Lower lobe of right lung (tissue), 2 donors: ENCODE results near the gene SLCO2A1. TPM values are rescaled to one million over a fixed set of nuclear protein-coding genes. Genes with fewer than 3 reads are reported as not detected.

ENCODE experiments used
- ATAC-seq, 2 donors: fragments of 200-7000 bp; cut with Tn5 transposase; one replicate each; pipeline ENCODE4 v1.9.1; 2020 to 2022; ENCODE audit warnings: mild to moderate bottlenecking in 2 of 2, moderate library complexity in 2 of 2
- DNase-seq: peaks from one replicate; pipeline ENCODE4 v3.0.0-alpha.2; 2020
- H3K27ac ChIP-seq: fragments of 200-600 bp; one replicate; pipeline ENCODE4 v1.8.0; 2022
- H3K27me3 ChIP-seq: fragments of 200-600 bp; one replicate; pipeline ENCODE4 v1.8.0; 2022; ENCODE audit warnings: low read depth
- H3K36me3 ChIP-seq: fragments of 200-600 bp; one replicate; pipeline ENCODE4 v1.8.0; 2022; ENCODE audit warnings: mild to moderate bottlenecking
- H3K4me1 ChIP-seq: fragments of 200-600 bp; one replicate; pipeline ENCODE4 v1.8.0; 2022
- H3K4me3 ChIP-seq: fragments of 200-600 bp; one replicate; pipeline ENCODE4 v1.8.0; 2022; ENCODE audit warnings: mild to moderate bottlenecking
- H3K9me3 ChIP-seq: fragments of 200-600 bp; one replicate; pipeline ENCODE4 v1.8.0; 2022
- CTCF ChIP-seq: fragments of 200-600 bp; IDR thresholded peaks from one replicate; pipeline ENCODE4 v1.8.0; 2022; ENCODE audit warnings: antibody characterized with exemption, mild to moderate bottlenecking
- intact Hi-C: fragments of 100-400 bp; cut with DNase I; formaldehyde crosslinking; loops from one replicate; pipeline ENCODE4 v1.11.0; 2022
- total RNA-seq: library from RNA; stranded (reverse); fragmentation: NEBNext Ultra II Directional; extraction: Animal tissue kit (Norgen Biotek cat#: 25700); gene quantifications from one replicate; pipeline ENCODE4 v1.2.1, GENCODE V29; 2021
- donor health status: DM: no; HTN: yes; CAD: no; lungs with severe emphysema.

The SLCO2A1 gene
- total RNA-seq, 1 donor from 2014 or later, result 204 TPM

- no peak for ATAC-seq
- no peaks in the 10 kb centered on the region for H3K36me3 ChIP-seq
- no peaks in the 10 kb centered on the region for H3K27me3 ChIP-seq
- no peak overlapping the region for H3K4me3 ChIP-seq
- intact Hi-C loops, result no loop called here
- no peak overlapping the region for H3K27ac ChIP-seq
- DNase-seq, result no peak
- H3K9me3 ChIP-seq, result peaks cover 5% of the 10 kb centered on the region
- no peak for TF ChIP-seq CTCF
- no peaks in the 10 kb centered on the region for H3K4me1 ChIP-seq
These were observed 46.1 kb upstream of the SLCO2A1 start for GRCh38 chr3:134075846-134076245.

- no peak for ATAC-seq
- intact Hi-C loops, result no loop called here
- Histone ChIP-seq H3K9me3 (peaks cover 2% of the 10 kb centered on the region), H3K36me3 (no peaks in the 10 kb centered on the region), H3K4me1 (no peaks in the 10 kb centered on the region), H3K27me3 (no peaks in the 10 kb centered on the region), H3K4me3 (no peak overlapping the region), H3K27ac (no peak overlapping the region)
- DNase-seq, result no peak
- TF ChIP-seq CTCF, result no peak
These were observed 45.8 kb upstream of the SLCO2A1 start for GRCh38 chr3:134075568-134075825.

GRCh38 chr3:134074790-134075567 is 45.3 kb upstream of the SLCO2A1 start:
- DNase-seq (no peak), ATAC-seq (no peak)
- intact Hi-C loops, result no loop called here
- H3K9me3 ChIP-seq, result no peaks in the 10 kb centered on the region
- no peaks in the 10 kb centered on the region for H3K36me3 ChIP-seq
- no peak overlapping the region for H3K27ac ChIP-seq
- TF ChIP-seq CTCF, result no peak
- H3K27me3 ChIP-seq, result no peaks in the 10 kb centered on the region
- H3K4me1 ChIP-seq, result no peaks in the 10 kb centered on the region
- no peak overlapping the region for H3K4me3 ChIP-seq

GRCh38 chr3:134074001-134074789 is 44.5 kb upstream of the SLCO2A1 start:
- DNase-seq, result no peak
- Histone ChIP-seq H3K36me3 (no peaks in the 10 kb centered on the region), H3K4me3 (no peak overlapping the region), H3K27me3 (no peaks in the 10 kb centered on the region), H3K4me1 (no peaks in the 10 kb centered on the region), H3K27ac (no peak overlapping the region), H3K9me3 (no peaks in the 10 kb centered on the region)
- ATAC-seq, result no peak
- intact Hi-C loops, result no loop called here
- TF ChIP-seq CTCF, result no peak

- ATAC-seq (no peak), DNase-seq (no peak)
- no peaks in the 10 kb centered on the region for H3K4me1 ChIP-seq
- no peak overlapping the region for H3K27ac ChIP-seq
- no peak overlapping the region for H3K4me3 ChIP-seq
- no peaks in the 10 kb centered on the region for H3K36me3 ChIP-seq
- H3K9me3 ChIP-seq, result no peaks in the 10 kb centered on the region
- intact Hi-C loops, result no loop called here
- H3K27me3 ChIP-seq, result no peaks in the 10 kb centered on the region
- TF ChIP-seq CTCF, result no peak
These were observed 43.8 kb upstream of the SLCO2A1 start for GRCh38 chr3:134073583-134073945.
